NCI-H460 (cell line): Measurements from ENCODE around the gene TENT4B. TPM values are rescaled to one million over a fixed set of nuclear protein-coding genes. Genes with fewer than 3 reads are reported as not detected.
"Not testable (repeated sequence)": the region's sequence is repeated elsewhere in the genome, so short reads cannot be mapped to it uniquely, and the experiment has no call there.

Experiments used
- DNase-seq: peaks from one replicate; pipeline ENCODE4 v3.0.0-alpha.2; 2016; ENCODE audit warnings: low read depth; ENCODE audit errors: extremely low read depth
- total RNA-seq: library from RNA; depleted of rRNA; stranded (reverse); fragments of >200 nt; shearing (Covaris generic); gene quantifications from 2 replicates; pipeline ENCODE4 v1.2.3, GENCODE V29; 2014

Gene TENT4B
- total RNA-seq, 1 experiment from 2014 or later: 12.4 TPM

GRCh38 chr16:50227120-50227519 is 74.0 kb downstream of the TENT4B start:
- DNase-seq: no peak

GRCh38 chr16:50227665-50228064 is 74.6 kb downstream of the TENT4B start:
- DNase-seq: no peak

DNA sequence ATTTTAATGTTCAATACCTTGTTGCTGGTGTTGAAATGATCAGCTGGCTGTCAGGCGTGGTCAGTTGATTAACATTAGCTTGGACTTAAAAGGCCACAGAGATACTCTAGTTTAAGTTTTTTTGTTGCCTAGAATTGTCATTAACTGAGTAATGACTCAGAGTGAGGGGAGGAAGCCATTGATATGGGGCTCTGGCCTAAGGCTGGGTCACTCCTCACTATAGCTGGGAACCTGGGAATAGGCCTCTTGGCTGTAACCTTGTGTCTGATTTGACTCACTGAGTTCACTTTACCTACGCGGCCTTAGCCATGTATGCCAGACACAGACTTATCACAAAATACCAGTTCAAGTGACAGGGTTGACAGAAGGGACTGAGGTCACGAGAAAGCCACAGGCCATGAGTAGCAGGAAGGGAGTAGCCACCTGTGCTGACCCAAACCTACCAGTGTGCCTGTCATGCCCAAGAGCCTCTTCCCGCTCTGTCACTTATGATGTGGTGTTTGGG is 75.3 kb downstream of the TENT4B start:
- no peak for DNase-seq

GRCh38 chr16:50229149-50229726 is 76.1 kb downstream of the TENT4B start:
- no peak for DNase-seq

DNA sequence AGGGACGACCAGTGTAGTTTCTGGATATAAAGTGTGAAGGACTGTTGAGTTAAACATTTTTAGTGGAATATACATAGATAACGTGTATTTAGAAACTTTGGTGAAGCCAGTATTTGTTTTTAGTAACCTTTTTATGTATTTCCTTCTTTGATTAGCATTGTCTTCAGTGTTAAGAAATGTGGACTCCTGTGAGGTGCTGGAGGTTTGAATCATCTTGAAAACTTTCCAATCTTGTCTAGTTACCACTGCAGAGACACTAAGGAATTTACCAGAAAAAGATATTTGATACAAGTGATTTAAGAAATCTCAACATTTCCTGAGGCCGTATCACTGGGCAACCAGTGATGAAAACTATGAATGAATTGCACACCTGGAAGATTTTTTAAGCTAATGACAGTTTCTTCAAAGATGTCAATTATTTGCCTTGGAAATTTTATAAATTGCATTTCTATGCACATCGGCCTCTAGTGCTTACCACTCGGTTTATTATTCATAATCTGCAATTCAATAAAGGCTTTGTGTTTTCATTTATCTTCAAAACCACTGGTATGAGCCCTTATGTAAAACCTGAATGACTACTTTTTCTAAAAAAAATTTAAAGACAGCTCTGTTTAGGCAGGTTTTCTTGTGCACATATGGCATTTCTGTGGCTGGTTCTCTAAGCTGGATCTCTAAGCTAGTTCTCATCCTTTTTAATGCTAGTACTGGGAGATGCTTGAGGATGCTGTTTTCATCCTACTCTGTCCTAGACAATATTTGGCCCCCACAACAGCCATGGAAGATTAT is 81.9 kb downstream of the TENT4B start:
- DNase-seq: no peak

DNA sequence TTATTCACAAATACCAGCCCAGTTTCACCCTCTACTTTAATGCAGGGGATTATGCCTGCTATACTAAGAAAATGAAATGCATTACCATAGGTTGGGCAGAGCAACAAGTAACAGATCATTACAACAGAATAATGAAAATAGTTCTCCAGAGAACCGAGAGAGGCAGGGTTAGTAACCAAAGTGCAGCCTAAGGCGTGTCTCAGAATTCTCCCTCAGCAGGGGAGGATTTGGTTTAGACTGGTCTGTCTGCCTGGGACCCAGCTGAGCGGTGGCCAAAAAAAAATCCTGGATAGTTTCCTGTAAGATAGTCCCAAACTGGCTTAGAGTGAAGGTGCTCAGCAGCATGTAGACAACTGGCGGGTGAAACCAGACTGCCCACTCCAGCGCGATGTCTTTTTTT is 82.5 kb downstream of the TENT4B start:
- no peak for DNase-seq

GRCh38 chr16:50238314-50238713 is 85.2 kb downstream of the TENT4B start:
- no peak for DNase-seq

DNA sequence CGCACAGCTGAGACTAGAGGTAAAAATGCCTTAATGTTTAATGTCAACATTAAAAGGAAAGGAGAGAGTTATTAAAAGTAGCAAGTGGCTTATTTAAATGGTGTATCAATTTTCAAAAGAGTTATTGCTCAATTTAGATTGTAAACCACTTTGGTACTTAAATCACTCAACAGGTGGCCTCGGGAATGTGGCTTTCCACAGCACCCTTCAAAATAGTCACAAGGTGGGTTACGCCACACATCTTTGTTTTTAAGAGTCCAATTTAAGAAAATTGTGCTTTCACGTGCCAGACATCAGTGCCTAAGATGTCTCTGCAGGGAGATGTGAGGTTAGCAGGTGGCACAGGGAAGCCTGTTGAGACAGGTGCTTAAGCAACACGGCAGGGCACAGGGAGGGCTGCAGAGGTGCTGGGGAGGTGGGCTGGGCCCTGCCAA is 85.8 kb downstream of the TENT4B start:
- no peak for DNase-seq

DNA sequence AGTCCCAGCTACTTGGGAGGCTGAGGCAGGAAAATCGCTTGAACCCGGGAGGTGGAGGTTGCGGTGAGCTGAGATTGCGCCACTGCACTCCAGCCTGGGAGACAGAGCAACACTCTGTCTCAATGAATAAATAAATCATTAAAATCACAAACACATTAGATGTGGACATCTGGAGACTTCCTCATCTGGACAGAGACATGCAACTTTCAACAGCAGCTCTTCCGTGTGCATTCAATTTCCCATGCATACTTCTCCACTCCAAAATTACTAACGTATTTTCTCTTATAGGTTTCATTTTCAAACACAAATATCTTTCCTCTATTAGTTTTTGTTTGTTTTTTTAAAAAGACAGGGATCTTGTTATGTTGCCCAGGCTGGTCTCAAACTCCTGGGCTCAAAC is 89.9 kb downstream of the TENT4B start:
- not testable (repeated sequence) for DNase-seq

DNA sequence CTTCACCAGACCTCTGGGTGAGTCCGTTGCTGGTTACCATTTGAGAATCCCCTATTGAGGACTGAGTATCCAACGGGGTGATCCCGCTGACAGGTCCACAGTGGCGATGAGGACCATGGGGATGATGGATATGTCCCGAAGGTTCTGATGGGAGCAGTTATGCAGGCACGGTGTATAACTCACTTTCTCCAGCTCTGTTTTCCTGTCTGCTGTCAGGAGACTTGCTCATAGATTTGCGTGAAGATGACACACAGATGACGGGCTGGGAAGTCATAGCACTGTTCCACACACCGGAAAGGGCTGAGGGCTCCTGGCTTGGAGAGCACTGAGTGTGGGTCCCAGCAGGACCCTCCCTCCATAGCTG is 91.0 kb downstream of the TENT4B start:
- DNase-seq: no peak

GRCh38 chr16:50244504-50245416 is 91.7 kb downstream of the TENT4B start:
- DNase-seq: no peak

DNA sequence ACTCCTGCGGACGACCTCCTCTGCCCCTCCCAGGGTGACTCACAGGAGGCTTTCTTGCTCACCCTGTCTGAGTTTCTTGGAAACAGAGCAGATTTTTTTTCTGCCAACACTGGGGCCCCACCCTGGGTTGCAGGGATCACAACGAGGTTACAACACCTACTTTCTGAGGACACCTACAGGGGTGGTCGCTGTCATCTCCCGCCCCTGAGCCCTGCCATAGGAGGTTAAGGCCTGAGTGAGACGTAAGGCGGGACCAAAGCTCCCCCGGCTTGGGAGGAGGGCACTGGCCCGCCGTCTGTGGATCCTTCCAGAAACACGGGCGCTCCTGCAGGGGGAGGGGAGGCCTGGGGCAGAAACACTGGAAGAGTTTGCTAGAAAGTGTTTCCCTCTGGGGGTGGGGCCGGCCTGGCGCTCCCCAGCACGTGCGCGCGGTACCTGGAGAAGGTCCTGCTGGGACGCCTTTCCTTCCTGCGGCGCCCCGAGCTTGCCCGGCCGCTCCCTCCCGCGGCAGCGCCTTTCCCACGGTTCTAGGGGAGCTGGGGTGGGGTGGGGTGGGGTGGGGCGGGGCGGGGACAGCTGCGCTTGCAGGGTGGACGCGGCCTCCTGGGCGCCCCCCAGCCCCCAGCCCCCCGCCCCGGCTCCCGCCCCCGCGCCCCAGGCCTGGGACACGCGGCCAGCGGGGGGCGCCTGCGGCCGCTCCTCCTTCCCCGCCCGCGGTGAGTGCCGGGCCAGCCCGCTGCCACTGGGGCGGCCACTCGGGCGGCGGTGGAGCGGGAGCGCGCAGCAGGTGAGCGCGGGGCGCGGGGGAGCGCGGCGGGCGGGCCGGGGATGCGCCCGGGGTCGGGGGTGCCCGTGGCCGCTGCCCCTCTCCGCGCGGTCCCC is 92.6 kb downstream of the TENT4B start:
- DNase-seq: peak; percentile 57

GRCh38 chr16:50246299-50247122 is 93.4 kb downstream of the TENT4B start:
- DNase-seq: no peak

- DNase-seq: no peak
Observed at GRCh38 chr16:50247123-50247905, 94.2 kb downstream of the TENT4B start.

DNA sequence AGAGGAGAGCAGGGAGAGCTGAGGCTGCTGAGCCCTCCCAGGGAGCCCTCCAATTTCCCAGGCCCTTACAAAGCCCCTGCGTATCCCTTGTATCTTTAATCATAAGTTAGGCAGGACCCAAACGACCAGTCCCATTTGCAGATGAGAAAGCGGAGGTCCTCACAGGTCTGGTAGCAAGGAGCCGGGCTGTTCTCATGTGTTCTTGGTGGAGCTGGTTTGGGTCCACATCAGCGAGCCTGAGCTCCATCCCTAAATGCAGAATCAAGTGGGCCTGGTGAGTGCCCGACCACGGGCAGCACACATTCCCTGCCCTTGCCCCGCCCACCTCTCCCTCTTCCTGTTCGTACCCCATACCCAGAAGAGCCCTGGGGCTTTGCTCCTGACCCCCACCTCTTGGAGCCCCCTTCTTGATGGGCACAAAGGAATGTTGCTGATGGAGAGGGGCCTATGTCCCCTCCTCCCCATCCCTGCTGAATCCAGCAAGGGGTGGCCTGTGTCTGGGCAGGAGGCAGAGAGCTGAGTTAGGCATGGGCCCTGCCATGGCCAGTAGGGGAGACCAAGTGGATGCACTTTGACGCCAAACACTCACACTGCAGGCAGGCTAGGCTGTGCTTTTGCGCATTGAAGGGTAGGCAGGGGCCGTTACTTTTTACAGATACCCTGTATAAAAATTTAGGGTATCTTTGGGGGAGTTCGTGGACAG is 95.0 kb downstream of the TENT4B start:
- DNase-seq: no peak

DNA sequence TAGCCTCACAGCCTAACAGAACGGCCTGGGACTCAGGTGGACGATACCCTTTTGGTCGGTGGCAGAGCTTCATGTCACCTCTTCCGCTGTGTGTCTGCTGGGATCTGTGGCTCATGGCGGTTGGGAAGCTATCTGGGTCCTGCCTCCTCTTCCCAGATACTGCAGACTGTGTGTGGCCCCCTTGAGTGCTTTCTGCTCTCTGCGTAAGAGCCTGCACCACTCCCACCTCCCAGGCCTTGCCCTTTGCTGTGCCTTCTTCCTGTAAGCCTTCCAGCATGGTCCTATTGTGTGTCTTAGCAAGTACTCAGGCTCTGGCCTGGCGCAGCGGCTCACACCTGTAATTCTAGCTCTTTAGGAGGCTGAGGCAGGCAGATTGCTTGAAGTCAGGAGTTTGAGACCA is 95.7 kb downstream of the TENT4B start:
- no peak for DNase-seq

- DNase-seq: no peak
Observed at GRCh38 chr16:50251375-50252081, 98.4 kb downstream of the TENT4B start.
